ENCODE data around the gene EML1. TPM values are rescaled to one million over a fixed set of nuclear protein-coding genes. Genes with fewer than 3 reads are reported as not detected.

Gene EML1
- total RNA-seq, 2 experiments from 2014 or later, result not detected

GRCh38 chr14:99952453-99952852, 159.2 kb downstream of the EML1 start:
- no peak overlapping the region for H3K4me3 ChIP-seq (ENCODE audit: low read depth, low read length, poor library complexity, severe bottlenecking)
- no peak overlapping the region for H3K4me2 ChIP-seq (ENCODE audit: low read length)
- intact Hi-C loops (cut with micrococcal nuclease; ENCODE audit: unreplicated experiment), result no loop called here
- H3K27ac ChIP-seq (ENCODE audit: low read depth, low read length, poor library complexity, severe bottlenecking), result no peak overlapping the region
- ChIA-PET CTCF (ENCODE audit: unreplicated experiment) (no interaction called here), POLR2A (no interaction called here)
- no peaks in the 10 kb centered on the region for H3K36me3 ChIP-seq (ENCODE audit: insufficient read depth, low read length)
- no peak overlapping the region for H2AFZ ChIP-seq (ENCODE audit: low read length)
- no peaks in the 10 kb centered on the region for H3K79me2 ChIP-seq (ENCODE audit: insufficient read depth, low read depth, low read length)
- no TSS peak for BruUV-seq (replicated peaks)
- no peaks in the 10 kb centered on the region for H3K4me1 ChIP-seq (ENCODE audit: insufficient read depth, low read length, poor library complexity, severe bottlenecking)
- H4K20me1 ChIP-seq (ENCODE audit: insufficient read depth, low read length), result no peaks in the 10 kb centered on the region
- H3K9me2 ChIP-seq (ENCODE audit: insufficient read depth, low read length), result no peaks in the 10 kb centered on the region
- DNase-seq (ENCODE audit: low spot score), result no peak
- H3K9me3 ChIP-seq (ENCODE audit: low read length), result no peaks in the 10 kb centered on the region
- TF ChIP-seq CTCF (conservative IDR thresholded peaks at IDR 0.05; ENCODE audit: low read length) (no peak), EZH2phosphoT487 (IDR thresholded peaks at IDR 0.05; ENCODE audit: borderline replicate concordance, low read depth, low read length) (no peak)

- POLR2A ChIA-PET, result interaction anchor here (0.8 kb wide), 1 partner anchor 82 kb away, joined by 3 read pairs; no protein-coding TSS in a partner anchor
- no peak for DNase-seq (ENCODE audit: low spot score)
- intact Hi-C loops (cut with micrococcal nuclease; ENCODE audit: unreplicated experiment), result no loop called here
- Histone ChIP-seq H3K36me3 (ENCODE audit: insufficient read depth, low read length) (no peaks in the 10 kb centered on the region), H3K9me2 (ENCODE audit: insufficient read depth, low read length) (no peaks in the 10 kb centered on the region), H3K79me2 (ENCODE audit: insufficient read depth, low read depth, low read length) (no peaks in the 10 kb centered on the region), H4K20me1 (ENCODE audit: insufficient read depth, low read length) (no peaks in the 10 kb centered on the region), H3K9me3 (ENCODE audit: low read length) (no peaks in the 10 kb centered on the region), H3K4me2 (ENCODE audit: low read length) (no peak overlapping the region), H2AFZ (ENCODE audit: low read length) (no peak overlapping the region), H3K27ac (ENCODE audit: low read depth, low read length, poor library complexity, severe bottlenecking) (no peak overlapping the region), H3K4me1 (ENCODE audit: insufficient read depth, low read length, poor library complexity, severe bottlenecking) (no peaks in the 10 kb centered on the region), H3K4me3 (ENCODE audit: low read depth, low read length, poor library complexity, severe bottlenecking) (no peak overlapping the region)
- CTCF ChIA-PET (ENCODE audit: unreplicated experiment), result no interaction called here
- no peak for TF ChIP-seq CTCF (conservative IDR thresholded peaks at IDR 0.05; ENCODE audit: low read length)
- no peak for TF ChIP-seq EZH2phosphoT487 (IDR thresholded peaks at IDR 0.05; ENCODE audit: borderline replicate concordance, low read depth, low read length)
- BruUV-seq (replicated peaks), result no TSS peak
Measured at GRCh38 chr14:99955826-99956455, 162.7 kb downstream of the EML1 start.

- Histone ChIP-seq H3K36me3 (ENCODE audit: insufficient read depth, low read length) (no peaks in the 10 kb centered on the region), H4K20me1 (ENCODE audit: insufficient read depth, low read length) (no peaks in the 10 kb centered on the region), H3K9me2 (ENCODE audit: insufficient read depth, low read length) (no peaks in the 10 kb centered on the region), H3K4me3 (ENCODE audit: low read depth, low read length, poor library complexity, severe bottlenecking) (no peak overlapping the region), H3K27ac (ENCODE audit: low read depth, low read length, poor library complexity, severe bottlenecking) (no peak overlapping the region), H2AFZ (ENCODE audit: low read length) (no peak overlapping the region), H3K9me3 (ENCODE audit: low read length) (no peaks in the 10 kb centered on the region), H3K4me2 (ENCODE audit: low read length) (no peak overlapping the region), H3K4me1 (ENCODE audit: insufficient read depth, low read length, poor library complexity, severe bottlenecking) (no peaks in the 10 kb centered on the region), H3K79me2 (ENCODE audit: insufficient read depth, low read depth, low read length) (no peaks in the 10 kb centered on the region)
- intact Hi-C loops (cut with micrococcal nuclease; ENCODE audit: unreplicated experiment), result no loop called here
- CTCF ChIA-PET (ENCODE audit: unreplicated experiment), result no interaction called here
- POLR2A ChIA-PET, result interaction anchor here (0.6 to 0.7 kb wide), 2 partner anchors 10 to 145 kb away, joined by 3 read pairs; no protein-coding TSS in a partner anchor
- TF ChIP-seq EZH2phosphoT487 (IDR thresholded peaks at IDR 0.05; ENCODE audit: borderline replicate concordance, low read depth, low read length) (no peak), CTCF (conservative IDR thresholded peaks at IDR 0.05; ENCODE audit: low read length) (no peak)
- DNase-seq (ENCODE audit: low spot score), result no peak
- BruUV-seq (replicated peaks), result no TSS peak
Measured at GRCh38 chr14:99958380-99958779, 165.2 kb downstream of the EML1 start.
